Measurements from ENCODE around the gene NPC1. TPM values are rescaled to one million over a fixed set of nuclear protein-coding genes. Genes with fewer than 3 reads are reported as not detected.

NPC1 gene
- total RNA-seq, 1 donor, result 51.3 TPM

DNA sequence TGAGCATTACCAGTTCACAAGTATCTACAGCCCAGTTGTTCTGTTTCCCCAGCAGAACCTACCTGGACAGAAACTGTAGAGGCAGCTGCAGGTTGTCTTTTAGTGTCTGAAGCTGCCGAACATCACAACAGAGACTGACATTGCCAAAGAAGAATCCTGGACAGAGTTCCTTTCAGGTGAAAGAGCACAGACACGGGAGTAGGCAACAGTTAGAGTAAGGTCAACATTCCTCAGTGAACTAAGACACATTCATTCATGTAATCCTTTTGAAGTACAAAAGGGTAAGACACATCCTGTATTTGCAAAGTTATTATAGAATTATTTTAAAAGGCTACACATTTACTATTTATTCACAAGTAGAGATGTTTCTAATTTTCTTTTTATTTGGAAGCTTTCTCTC, 14.3 kb downstream of the NPC1 start:
- DNase-seq (ENCODE audit: low read depth), result no peak
- TF ChIP-seq, protein P1, sequence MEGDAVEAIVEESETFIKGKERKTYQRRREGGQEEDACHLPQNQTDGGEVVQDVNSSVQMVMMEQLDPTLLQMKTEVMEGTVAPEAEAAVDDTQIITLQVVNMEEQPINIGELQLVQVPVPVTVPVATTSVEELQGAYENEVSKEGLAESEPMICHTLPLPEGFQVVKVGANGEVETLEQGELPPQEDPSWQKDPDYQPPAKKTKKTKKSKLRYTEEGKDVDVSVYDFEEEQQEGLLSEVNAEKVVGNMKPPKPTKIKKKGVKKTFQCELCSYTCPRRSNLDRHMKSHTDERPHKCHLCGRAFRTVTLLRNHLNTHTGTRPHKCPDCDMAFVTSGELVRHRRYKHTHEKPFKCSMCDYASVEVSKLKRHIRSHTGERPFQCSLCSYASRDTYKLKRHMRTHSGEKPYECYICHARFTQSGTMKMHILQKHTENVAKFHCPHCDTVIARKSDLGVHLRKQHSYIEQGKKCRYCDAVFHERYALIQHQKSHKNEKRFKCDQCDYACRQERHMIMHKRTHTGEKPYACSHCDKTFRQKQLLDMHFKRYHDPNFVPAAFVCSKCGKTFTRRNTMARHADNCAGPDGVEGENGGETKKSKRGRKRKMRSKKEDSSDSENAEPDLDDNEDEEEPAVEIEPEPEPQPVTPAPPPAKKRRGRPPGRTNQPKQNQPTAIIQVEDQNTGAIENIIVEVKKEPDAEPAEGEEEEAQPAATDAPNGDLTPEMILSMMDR (IDR thresholded peaks at IDR 0.05; ENCODE audit: insufficient read depth, low read length), result no peak
- no peak overlapping the region for H3K4me3 ChIP-seq (ENCODE audit: low read depth, low read length)

GRCh38 chr18:23570912-23571504, 15.3 kb downstream of the NPC1 start:
- no peak overlapping the region for H3K4me3 ChIP-seq (ENCODE audit: low read depth, low read length)
- DNase-seq (ENCODE audit: low read depth), result no peak
- TF ChIP-seq, protein P1 (IDR thresholded peaks at IDR 0.05; ENCODE audit: insufficient read depth, low read length), result no peak

DNA sequence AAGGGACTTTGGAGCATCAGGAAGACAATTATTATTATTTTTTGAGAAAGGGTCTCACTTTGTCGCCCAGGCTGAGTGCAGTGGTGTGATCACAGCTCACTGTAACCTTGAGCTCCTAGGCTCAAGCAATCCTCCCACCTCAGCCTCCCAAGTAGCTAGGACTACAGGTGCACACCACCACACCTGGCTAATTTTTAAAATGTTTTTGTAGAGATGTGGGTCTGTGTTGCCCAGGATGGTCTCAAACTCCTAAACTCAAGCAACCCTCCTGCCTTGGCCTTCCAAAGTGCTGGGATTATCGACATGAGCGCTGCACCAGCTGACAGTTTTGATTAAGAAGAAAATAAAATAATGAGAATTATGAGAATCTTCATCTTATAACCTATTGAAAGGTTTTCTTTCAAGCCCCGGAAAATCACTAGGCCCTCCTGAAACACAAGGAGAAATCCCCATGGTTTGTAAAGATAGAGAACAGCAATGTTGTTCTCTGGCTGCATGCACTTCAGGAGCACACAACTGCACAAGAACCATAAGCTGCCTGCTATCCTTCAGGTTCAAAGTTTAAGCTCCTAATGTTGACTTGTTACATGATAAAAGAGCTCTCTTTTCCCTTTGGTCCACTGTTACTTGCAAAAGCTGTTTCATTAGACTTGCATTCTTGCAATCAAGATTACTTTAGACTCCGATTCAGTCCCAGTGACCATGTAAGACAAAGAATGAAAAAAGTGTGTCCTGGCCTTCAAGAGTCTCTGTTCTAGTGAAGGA, 16.8 kb downstream of the NPC1 start:
- TF ChIP-seq, protein P1 (IDR thresholded peaks at IDR 0.05; ENCODE audit: insufficient read depth, low read length), result no peak
- H3K4me3 ChIP-seq (ENCODE audit: low read depth, low read length), result no peak overlapping the region
- DNase-seq (ENCODE audit: low read depth), result no peak

DNA sequence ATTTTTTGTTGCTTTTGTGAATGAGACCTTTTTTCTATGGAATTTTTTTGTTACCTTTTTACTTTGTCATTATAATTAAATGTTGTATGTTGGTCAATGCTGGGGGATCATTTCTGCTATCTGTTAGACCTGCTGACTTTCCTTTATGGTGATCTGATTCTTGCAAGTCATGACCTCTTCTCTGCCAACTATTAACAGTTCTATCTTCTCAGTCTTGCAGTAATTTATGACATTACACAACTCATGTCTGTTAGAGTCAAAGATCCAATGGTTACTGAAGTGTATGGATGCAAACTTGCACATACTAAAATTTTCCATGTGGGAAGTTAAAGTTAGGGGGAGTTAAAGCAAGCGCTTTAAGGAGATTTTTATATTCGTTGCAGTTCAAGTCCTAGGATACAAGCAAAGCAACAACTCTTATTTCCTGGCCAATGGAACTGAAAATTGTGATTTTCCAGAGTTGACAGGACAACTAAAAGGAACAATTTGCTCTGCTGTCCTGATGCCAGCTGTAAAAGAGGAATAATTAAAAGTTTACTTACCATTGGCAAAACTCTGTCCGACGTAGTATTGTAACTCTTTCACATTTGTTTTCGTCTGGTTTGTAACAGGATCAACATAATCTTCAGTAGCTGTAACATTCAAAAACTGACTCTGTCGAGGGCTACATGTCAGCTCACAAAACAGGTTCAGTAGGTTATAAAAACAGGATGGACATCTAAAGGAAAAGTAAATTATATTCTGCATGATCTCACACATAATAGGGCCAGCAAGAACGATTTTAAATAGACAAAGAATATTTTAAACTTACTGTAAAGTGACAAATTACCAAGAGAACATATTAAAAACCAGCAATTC, 17.8 kb downstream of the NPC1 start:
- TF ChIP-seq, protein P1 (IDR thresholded peaks at IDR 0.05; ENCODE audit: insufficient read depth, low read length), result no peak
- no peak for DNase-seq (ENCODE audit: low read depth)
- no peak overlapping the region for H3K4me3 ChIP-seq (ENCODE audit: low read depth, low read length)

GRCh38 chr18:23567671-23568070, 18.6 kb downstream of the NPC1 start:
- TF ChIP-seq, protein P1 (IDR thresholded peaks at IDR 0.05; ENCODE audit: insufficient read depth, low read length), result no peak
- H3K4me3 ChIP-seq (ENCODE audit: low read depth, low read length), result no peak overlapping the region
- DNase-seq (ENCODE audit: low read depth), result no peak

DNA sequence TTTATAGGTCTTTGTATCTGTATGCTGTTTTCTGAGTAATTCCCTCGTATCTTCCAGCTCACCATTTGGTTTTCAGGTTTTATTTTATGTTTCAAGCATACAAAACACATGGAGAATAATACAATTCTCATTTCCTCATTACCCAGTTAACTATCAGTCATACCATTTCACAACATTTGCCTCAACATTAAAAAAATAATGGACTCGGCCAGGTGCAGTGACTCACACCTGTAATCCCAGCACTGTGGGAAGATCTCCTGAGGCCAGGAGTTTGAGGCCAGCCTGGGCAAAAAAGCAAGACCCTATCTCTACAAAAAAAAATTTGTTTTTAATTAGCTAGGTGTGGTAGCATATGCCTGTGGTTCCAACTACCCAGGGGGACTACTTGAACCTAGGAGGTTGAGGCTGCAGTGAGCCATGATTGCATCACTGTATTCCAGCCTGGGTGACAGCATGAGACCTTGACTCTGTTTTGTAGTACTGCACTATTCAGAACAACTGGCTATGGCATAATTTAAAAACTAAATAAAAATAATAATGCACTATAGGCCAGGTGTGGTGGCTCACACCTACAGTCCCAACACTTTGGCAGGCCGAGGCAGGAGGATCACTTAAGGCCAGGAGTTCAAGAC, 20.3 kb downstream of the NPC1 start:
- no peak overlapping the region for H3K4me3 ChIP-seq (ENCODE audit: low read depth, low read length)
- DNase-seq (ENCODE audit: low read depth), result no peak
- TF ChIP-seq, protein P1 (IDR thresholded peaks at IDR 0.05; ENCODE audit: insufficient read depth, low read length), result no peak

Data from fibroblast of the aortic adventitia (primary cell).